HCT116 (cell line): ENCODE data around the gene ANKRD44.

ENCODE experiments used
- EGR1 ChIP-seq: IDR thresholded peaks from 2 replicates; pipeline ENCODE4 v1.6.1; 2012; ENCODE audit warnings: low read depth
- EZH2 ChIP-seq: fragments of 200-600 bp; sonication (generic); IDR thresholded peaks from 2 replicates; pipeline ENCODE4 v1.6.1; 2017; ENCODE audit warnings: antibody characterized with exemption, mixed run types
- RAD21 ChIP-seq: IDR thresholded peaks from 2 replicates; pipeline ENCODE4 v1.6.1; 2012; ENCODE audit warnings: low read depth, mild to moderate bottlenecking
- SIN3A ChIP-seq: IDR thresholded peaks from 2 replicates; pipeline ENCODE4 v1.6.1; 2012; ENCODE audit warnings: low read depth
- YY1 ChIP-seq: IDR thresholded peaks from 2 replicates; pipeline ENCODE4 v1.6.1; 2011; ENCODE audit warnings: low read length, low read depth, moderate library complexity, mild to moderate bottlenecking; ENCODE audit not compliant: insufficient replicate concordance; ENCODE audit errors: extremely low read depth
- TF ChIP-seq, protein P1 (sequence below), 3 experiments: fragments of 200-600 bp in 1 of 3; sonication (generic) in 1 of 3; IDR thresholded peaks in 2 of 3; conservative IDR thresholded peaks in 1 of 3; 2 replicates each; pipeline ENCODE4 v1.5.1; 2012 to 2017; ENCODE audit warnings: low read depth in 2 of 3, low read length in 2 of 3, antibody characterized with exemption in 1 of 3, borderline replicate concordance in 1 of 3, control low read depth in 1 of 3, mild to moderate bottlenecking in 1 of 3, mixed read lengths in 1 of 3, mixed run types in 1 of 3, moderate library complexity in 1 of 3; ENCODE audit not compliant: insufficient read depth in 1 of 3
- TF ChIP-seq, protein P2 (sequence below): IDR thresholded peaks from 2 replicates; pipeline ENCODE4 v1.6.1; 2012

DNA sequence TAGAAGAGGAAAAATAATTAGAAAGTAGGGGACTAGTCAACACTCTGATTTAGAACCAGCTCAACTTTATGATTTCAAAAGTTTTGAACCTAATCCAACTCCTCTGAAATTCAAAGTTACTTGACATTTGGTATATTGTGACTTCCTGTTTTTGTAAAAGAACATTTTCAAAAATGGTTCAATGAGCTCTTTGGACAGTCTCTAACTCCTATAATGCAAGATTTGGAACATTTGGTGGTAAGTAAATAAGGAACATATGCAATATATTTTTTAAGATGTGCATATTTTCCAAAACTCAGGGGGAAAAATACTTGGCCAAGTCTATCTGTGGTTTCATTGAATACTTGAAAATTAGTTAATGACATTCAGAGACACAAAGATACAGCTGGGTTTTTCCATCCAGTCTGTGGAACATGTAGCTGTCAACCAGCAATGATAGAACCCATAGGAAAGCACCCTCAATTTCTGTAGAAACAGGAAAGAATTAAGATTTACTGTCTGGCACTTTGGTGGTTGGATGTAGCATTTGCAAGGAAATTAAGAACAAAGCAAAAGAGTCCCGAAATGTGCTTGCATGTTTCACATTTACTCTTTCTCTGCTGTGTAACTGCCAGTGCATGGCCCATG is 17.0 kb upstream of the ANKRD44 start:
- TF ChIP-seq, protein P1, sequence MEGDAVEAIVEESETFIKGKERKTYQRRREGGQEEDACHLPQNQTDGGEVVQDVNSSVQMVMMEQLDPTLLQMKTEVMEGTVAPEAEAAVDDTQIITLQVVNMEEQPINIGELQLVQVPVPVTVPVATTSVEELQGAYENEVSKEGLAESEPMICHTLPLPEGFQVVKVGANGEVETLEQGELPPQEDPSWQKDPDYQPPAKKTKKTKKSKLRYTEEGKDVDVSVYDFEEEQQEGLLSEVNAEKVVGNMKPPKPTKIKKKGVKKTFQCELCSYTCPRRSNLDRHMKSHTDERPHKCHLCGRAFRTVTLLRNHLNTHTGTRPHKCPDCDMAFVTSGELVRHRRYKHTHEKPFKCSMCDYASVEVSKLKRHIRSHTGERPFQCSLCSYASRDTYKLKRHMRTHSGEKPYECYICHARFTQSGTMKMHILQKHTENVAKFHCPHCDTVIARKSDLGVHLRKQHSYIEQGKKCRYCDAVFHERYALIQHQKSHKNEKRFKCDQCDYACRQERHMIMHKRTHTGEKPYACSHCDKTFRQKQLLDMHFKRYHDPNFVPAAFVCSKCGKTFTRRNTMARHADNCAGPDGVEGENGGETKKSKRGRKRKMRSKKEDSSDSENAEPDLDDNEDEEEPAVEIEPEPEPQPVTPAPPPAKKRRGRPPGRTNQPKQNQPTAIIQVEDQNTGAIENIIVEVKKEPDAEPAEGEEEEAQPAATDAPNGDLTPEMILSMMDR (IDR thresholded peaks at IDR 0.05 in 2 of 3, conservative IDR thresholded peaks at IDR 0.05 in 1 of 3; ENCODE audit: borderline replicate concordance in 1 of 3, insufficient read depth in 1 of 3, low read depth in 2 of 3, low read length in 2 of 3): no peak
- TF ChIP-seq SIN3A (no peak), EZH2 (no peak), RAD21 (no peak), EGR1 (no peak), YY1 (no peak)
- TF ChIP-seq, protein P2, sequence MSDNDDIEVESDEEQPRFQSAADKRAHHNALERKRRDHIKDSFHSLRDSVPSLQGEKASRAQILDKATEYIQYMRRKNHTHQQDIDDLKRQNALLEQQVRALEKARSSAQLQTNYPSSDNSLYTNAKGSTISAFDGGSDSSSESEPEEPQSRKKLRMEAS: no peak
